ENCODE data around the gene SWT1. TPM values are rescaled to one million over a fixed set of nuclear protein-coding genes. Genes with fewer than 3 reads are reported as not detected.

The SWT1 gene
- total and polyA plus RNA-seq, 2 of the 13 experiments (the other 11 are each of a cell fraction or from before 2014, with no cell fraction given) = 1.7 to 2.5 TPM

GRCh38 chr1:185156854-185157598 is at the start of gene SWT1, which contains the start of gene TRMT1L (continued):
- TF ChIP-seq JUN (CRISPR knock-in tag; IDR thresholded peaks at IDR 0.05) (no peak), JUNB (CRISPR knock-in tag; IDR thresholded peaks at IDR 0.05; ENCODE audit: borderline replicate concordance) (no peak), ZBTB40 (IDR thresholded peaks at IDR 0.05) (no peak), ZBTB40 (CRISPR knock-in tag; IDR thresholded peaks at IDR 0.05) (no peak), ZNF609 (CRISPR knock-in tag; IDR thresholded peaks at IDR 0.05; ENCODE audit: borderline replicate concordance) (no peak), GFI1 (CRISPR knock-in tag; IDR thresholded peaks at IDR 0.05; ENCODE audit: borderline replicate concordance) (no peak; the same call in 1 of the 2 replicates), NFRKB (IDR thresholded peaks at IDR 0.05) (no peak), ZZZ3 (CRISPR knock-in tag; IDR thresholded peaks at IDR 0.05; ENCODE audit: borderline replicate concordance) (no peak)

Measured in HepG2 (cell line).